Activated gamma-delta T cell treated with Interleukin-2 at 50 U/mL for 16 hours (primary cell): ENCODE measurements around the gene MBD3L2B.

Source experiments
- DNase-seq: peaks from one replicate; pipeline ENCODE4 v3.0.0-alpha.2; 2020

MBD3L2B gene

GRCh38 chr19:7010722-7011593 lies 10.3 kb downstream of the MBD3L2B start:
- no peak for DNase-seq

- no peak for DNase-seq
Observed at GRCh38 chr19:7007859-7008258, 13.4 kb downstream of the MBD3L2B start.

GRCh38 chr19:7006135-7006704 lies 15.0 kb downstream of the MBD3L2B start:
- no peak for DNase-seq

GRCh38 chr19:7004313-7004931 lies 16.8 kb downstream of the MBD3L2B start:
- no peak for DNase-seq

DNA sequence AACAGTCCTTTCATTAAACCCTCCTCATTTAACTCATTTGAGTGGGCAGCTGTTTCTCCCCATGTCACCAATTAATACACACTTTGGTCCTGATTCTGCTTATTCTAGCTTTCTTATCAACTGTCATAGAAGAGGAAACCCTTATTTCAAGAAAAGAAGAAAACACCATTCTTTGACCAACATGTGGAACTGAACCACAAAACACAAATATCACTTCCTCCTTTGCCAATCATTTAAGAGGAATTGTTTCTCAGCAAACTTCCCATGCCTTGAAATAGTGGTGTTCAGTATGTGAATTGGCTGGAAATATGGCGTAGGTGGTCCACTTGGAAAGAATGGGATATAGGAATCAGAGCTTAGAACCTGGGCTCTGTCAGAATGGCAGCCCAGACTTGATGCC lies 20.4 kb downstream of the MBD3L2B start:
- DNase-seq: no peak

GRCh38 chr19:7000333-7000732 lies 20.9 kb downstream of the MBD3L2B start:
- DNase-seq: no peak

- no peak for DNase-seq
Observed at GRCh38 chr19:6999933-7000332, 21.3 kb downstream of the MBD3L2B start.

DNA sequence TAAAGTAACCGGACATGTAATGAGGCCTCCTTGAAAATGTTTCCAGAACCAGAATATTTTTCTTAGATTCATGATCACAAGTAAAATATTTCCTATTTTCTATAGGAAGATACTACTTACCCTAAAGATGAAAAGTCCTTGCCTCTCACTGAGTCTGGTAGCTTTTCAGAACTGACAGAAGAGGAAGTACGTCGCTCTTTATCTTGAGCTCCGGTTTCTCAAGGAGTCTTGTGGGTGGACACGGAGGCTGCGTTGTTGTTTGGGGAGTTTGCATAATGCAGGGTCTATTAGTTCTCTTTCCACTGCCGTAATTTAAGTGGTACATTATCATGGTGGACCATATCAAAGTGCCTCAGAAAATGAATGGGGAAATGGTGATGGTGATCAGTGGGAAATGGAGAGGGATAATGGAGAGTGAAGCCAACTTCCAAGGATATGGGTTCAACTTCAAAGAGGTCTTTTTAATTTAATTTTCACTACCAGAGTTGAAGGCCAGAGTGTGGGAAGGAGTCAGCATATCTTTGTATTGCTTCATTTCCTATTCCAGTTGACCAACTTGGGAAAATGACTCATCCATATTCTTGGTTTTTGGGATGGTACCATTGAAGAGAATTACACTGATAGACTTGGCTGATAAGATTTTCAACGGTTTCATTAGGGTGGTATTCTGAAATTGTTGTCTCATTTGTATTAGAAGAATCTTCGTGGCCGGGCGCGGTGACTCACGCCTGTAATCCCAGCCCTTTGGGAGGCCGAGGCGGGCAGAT lies 23.4 kb downstream of the MBD3L2B start:
- DNase-seq: no peak

DNA sequence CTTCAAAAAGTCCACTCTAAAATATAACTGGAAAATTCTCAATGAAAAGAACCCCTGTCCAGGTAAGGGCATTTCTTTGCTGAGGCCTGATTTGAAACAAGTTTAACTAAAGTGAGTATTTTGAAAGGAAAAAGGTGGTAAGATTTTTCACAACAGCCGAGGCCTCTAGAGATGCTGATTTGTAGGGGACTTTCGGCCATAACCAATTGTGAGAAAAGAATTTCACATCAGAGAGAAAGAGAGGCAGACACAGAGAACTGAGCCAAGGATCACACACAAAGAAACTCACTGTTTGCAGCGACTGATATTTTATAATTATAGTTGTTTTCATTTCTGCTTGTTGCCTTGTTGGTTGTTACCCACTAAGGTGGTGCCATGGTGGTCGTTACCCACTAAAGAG lies 24.4 kb downstream of the MBD3L2B start:
- DNase-seq: no peak

- DNase-seq: no peak
Observed at GRCh38 chr19:6995054-6995453, 26.2 kb downstream of the MBD3L2B start.

DNA sequence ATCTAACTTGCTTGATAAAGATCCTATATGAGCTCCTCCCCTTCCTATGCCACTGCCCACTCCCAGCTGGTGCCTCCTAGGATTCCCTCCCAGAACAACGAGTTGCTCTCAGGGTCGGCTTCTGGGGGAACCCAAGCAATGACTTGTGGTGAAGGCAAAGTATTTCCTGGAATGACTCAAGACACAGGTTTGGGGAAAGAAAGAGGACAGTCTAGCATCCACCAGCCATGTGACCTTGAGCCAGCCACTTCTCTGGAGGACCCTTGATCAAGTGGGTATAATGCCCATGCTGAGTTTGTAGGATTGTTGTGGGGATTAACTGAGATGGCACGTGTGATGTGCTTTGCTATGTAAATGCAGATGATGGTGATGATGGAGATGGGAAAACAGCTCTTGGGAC lies 33.0 kb downstream of the MBD3L2B start:
- no peak for DNase-seq

DNA sequence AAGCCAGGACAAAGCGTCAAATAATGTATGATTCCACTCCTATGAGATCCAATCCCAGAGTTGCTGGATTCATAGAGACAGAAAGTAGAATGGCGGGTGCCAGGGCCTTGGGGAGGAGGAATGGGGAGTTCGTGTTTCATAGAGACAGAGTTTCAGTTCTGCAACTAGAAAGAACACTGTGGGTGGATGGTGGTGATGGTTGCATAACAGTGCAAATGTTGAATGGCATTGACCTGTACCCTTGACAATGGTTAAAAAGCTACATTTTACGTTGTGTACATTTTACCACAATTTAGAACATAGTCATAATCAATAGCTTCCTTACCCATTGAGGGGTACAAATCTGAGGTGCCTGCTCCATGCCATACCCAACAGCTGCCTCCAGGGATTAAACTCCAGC lies 33.4 kb downstream of the MBD3L2B start:
- no peak for DNase-seq

DNA sequence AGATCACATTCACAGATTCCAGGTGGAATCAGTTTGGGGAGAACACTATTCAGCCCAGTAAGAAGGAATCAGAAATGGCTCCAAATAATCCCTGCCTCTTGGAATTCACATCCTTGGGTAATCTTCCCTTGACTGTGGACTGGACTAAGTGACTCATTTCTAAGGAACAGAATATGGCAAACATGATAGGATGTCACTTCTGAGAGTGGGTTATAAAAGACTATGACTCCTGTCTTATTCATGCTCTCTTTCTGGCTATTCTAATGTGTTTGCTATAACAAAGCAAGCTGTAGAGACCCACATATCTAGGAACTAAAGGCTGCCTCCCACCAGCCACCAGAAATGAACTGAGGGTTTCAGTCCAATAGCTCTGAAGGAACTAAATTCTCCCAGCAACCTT lies 37.8 kb downstream of the MBD3L2B start:
- no peak for DNase-seq

DNA sequence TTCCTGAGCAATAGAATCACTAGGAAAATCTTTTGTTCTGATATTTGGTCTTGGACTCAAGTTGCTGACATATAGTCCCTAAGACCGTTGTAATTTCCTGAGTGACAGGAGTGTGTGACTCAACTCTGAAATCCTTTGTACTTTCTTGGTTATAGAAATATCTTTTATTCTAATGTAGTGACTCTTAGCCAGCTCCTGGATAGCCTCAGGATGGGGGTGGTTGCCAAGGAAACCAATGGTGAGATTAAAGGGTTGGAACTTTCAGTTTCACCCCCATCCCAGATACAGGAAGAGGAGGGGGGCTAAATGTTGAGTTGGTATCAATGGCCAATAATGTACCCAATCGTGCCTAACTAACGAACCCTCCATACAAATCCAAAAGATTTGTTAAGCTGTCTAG lies 41.8 kb downstream of the MBD3L2B start:
- DNase-seq: no peak

DNA sequence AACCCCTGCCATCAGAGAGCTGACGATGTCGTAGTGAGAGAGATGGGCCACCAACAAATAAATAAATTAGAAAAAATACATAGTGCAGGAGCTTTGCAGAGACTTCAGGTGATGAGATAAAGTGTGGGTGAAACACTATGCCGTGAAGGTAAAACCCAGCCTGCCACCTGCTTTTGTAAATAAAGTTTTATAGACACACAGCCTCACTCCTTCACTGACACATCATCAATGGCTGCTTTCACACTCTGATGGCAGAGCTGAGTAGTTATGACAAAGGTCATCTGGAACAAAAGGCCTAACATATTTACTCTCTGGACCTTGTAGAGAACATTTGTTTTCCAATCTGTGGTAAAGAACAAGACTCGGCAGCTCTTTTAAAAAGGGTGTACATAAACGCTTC lies 45.0 kb downstream of the MBD3L2B start:
- no peak for DNase-seq

DNA sequence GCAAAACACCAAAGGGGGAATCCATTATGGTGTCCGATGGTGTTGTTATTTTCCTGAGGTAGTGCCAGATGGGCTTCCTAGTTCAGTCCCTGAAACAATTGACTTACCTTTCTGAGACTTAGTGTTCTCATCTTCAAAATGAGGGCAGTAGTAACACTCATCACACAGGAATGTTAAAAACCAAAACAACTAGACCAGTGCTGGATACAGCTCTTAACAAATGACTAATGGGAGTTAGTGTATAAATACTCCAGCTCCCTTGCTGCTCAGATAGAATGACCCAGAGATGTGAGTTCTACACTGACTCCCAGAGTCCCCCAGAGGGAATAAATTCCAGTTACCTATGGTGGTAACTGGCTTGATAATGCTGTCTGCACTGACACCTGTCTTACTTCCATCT lies 49.9 kb downstream of the MBD3L2B start:
- no peak for DNase-seq

DNA sequence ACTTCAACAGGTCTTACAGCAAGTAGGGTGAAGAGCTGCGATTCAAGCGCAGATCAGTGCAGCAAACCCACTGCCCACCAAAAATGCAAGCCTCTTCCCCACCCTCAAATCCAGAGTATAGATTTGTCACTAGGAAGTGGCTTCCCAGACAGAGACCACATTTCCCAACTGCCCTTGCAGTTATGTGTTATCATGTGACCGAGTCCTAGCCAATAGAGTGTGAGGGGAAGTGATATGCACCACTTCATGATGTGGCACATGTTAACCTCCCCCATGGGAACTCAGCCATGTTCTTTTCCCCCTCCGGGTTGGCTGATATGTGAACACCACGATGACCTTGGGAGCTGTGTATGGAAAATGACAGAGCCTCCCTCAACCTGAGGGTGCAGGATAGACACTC lies 50.8 kb downstream of the MBD3L2B start:
- no peak for DNase-seq

GRCh38 chr19:6970021-6970420 lies 51.2 kb downstream of the MBD3L2B start:
- no peak for DNase-seq

- DNase-seq: no peak
Observed at GRCh38 chr19:6969490-6969889, 51.7 kb downstream of the MBD3L2B start.
